Activated B cell treated with CpG ODN at 0.5 μM for 24 hours (primary cell): Measurements from ENCODE around the gene UBE2N. TPM values are rescaled to one million over a fixed set of nuclear protein-coding genes. Genes with fewer than 3 reads are reported as not detected.
A peak's percentile ranks its signal among the peaks of the same experiment; 100 is the strongest.

Experiments used
- ATAC-seq: fragments of 200-7000 bp; cut with Tn5 transposase; one replicate; pipeline ENCODE4 v1.10.0; 2021; ENCODE audit warnings: low read depth, mild to moderate bottlenecking, moderate library complexity
- CTCF ChIA-PET: fragments of 350-600 bp; sonication (Branson Sonifier 250); formaldehyde crosslinking; loops from one replicate; lab custom pipeline; 2021; ENCODE audit warnings: antibody characterized with exemption; lab: Charles Lee
- POLR2A ChIA-PET: fragments of 350-600 bp; sonication (Branson Sonifier 250); formaldehyde crosslinking; loops from one replicate; lab custom pipeline; 2021; ENCODE audit warnings: antibody characterized with exemption; lab: Charles Lee
- DNase-seq: peaks from one replicate; pipeline ENCODE4 v3.0.0; 2022
- H3K27ac Mint-ChIP-seq: one replicate; pipeline ENCODE4 v1.8.0; 2020; ENCODE audit warnings: mixed read lengths
- H3K27me3 Mint-ChIP-seq: one replicate; pipeline ENCODE4 v1.8.0; 2021; ENCODE audit warnings: mixed read lengths
- H3K36me3 Mint-ChIP-seq: one replicate; pipeline ENCODE4 v1.8.0; 2021; ENCODE audit warnings: low read depth, mixed read lengths
- H3K4me1 Mint-ChIP-seq: one replicate; pipeline ENCODE4 v1.8.0; 2021; ENCODE audit warnings: mixed read lengths
- H3K4me3 Mint-ChIP-seq: one replicate; pipeline ENCODE4 v1.8.0; 2020; ENCODE audit warnings: mild to moderate bottlenecking, mixed read lengths
- H3K9me3 Mint-ChIP-seq: one replicate; pipeline ENCODE4 v1.8.0; 2020; ENCODE audit warnings: mixed read lengths
- intact Hi-C: fragments of 100-400 bp; cut with micrococcal nuclease; formaldehyde crosslinking; loops from one replicate; pipeline ENCODE4 v1.15.1; 2024
- total RNA-seq: library from RNA; stranded (reverse); gene quantifications from 2 replicates; pipeline ENCODE4 v1.2.3, GENCODE V29; 2022
- TF ChIP-seq, protein P1 (sequence below): fragments of 200-600 bp; IDR thresholded peaks from one replicate; pipeline ENCODE4 v1.8.0; 2022; ENCODE audit warnings: antibody characterized with exemption, mild to moderate bottlenecking

Gene UBE2N, protein sequence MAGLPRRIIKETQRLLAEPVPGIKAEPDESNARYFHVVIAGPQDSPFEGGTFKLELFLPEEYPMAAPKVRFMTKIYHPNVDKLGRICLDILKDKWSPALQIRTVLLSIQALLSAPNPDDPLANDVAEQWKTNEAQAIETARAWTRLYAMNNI
- 152 and 163 TPM in 2 replicates for total RNA-seq

DNA sequence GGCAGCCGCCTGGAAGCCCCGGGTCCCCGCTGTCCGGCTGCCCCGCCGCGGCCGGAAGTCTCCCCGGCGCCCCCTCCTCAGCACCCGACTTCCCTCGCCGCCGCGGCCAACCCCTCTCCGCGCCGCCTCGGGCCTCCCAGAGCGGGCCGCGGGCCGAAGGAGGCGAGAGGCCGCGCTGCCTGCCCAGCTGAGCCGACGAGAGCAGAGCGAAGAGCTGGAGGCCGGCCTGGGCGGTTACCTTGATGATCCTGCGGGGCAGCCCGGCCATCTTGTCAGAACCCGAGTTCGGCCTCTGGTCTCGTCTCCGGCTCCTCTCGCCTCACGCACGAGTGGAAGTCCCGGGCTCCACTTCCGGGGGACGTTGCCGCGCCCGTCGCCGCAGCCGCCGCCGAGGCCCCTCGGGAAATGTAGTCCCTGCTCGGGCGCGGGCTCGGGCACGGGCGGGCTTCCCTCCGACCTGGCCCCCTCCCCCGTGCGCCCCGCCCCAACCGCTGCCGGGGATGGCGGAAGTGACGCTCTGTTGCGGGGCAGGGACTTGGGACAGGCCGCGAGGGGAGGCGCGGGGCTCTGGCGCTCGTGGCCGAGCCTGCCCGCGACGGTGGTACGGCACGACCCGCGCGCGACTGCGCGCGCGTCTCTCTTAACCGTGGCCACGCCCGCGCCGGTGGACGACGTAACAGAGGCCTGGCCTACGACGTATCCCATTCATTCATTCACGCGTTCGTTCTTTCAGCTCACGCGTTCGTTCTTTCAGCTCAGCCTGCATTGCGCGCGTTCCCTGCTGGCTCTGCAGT lies at the start of gene UBE2N:
Gene UBE2N, minus strand, starts transcription at position 331 of the 794 bp plus-strand sequence. Its CDS starts 63 bp downstream, at position 268.
- Mint-ChIP-seq H3K9me3 (no peaks in the 10 kb centered on the region), H3K27ac (peak within 1 kb of the TSS; percentile 96), H3K4me3 (peak within 1 kb of the TSS; percentile 96), H3K27me3 (no peaks in the 10 kb centered on the region), H3K36me3 (peaks cover 8% of the 10 kb centered on the region), H3K4me1 (peaks cover 56% of the 10 kb centered on the region)
- ChIA-PET CTCF (interaction anchor here (1.0 to 1.1 kb wide), 4 partner anchors 17 to 659 kb away, joined by 3 to 5 read pairs (median 4); no protein-coding TSS in a partner anchor), POLR2A (interaction anchor here (0.5 to 3.2 kb wide), 9 partner anchors 11 to 1328 kb away, joined by 3 to 32 read pairs (median 4); partner anchors contain the start of genes CRADD, EEA1 and MRPL42)
- intact Hi-C loops: loop anchor here (1.0 to 10.0 kb wide), 9 partner anchors 16 to 1775 kb away; partner anchors contain the start of genes BTG1, CRADD, EEA1 and FGD6
- TF ChIP-seq, protein P1, sequence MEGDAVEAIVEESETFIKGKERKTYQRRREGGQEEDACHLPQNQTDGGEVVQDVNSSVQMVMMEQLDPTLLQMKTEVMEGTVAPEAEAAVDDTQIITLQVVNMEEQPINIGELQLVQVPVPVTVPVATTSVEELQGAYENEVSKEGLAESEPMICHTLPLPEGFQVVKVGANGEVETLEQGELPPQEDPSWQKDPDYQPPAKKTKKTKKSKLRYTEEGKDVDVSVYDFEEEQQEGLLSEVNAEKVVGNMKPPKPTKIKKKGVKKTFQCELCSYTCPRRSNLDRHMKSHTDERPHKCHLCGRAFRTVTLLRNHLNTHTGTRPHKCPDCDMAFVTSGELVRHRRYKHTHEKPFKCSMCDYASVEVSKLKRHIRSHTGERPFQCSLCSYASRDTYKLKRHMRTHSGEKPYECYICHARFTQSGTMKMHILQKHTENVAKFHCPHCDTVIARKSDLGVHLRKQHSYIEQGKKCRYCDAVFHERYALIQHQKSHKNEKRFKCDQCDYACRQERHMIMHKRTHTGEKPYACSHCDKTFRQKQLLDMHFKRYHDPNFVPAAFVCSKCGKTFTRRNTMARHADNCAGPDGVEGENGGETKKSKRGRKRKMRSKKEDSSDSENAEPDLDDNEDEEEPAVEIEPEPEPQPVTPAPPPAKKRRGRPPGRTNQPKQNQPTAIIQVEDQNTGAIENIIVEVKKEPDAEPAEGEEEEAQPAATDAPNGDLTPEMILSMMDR: no peak
- DNase-seq: peak; percentile 99
- ATAC-seq: peak; percentile 84

DNA sequence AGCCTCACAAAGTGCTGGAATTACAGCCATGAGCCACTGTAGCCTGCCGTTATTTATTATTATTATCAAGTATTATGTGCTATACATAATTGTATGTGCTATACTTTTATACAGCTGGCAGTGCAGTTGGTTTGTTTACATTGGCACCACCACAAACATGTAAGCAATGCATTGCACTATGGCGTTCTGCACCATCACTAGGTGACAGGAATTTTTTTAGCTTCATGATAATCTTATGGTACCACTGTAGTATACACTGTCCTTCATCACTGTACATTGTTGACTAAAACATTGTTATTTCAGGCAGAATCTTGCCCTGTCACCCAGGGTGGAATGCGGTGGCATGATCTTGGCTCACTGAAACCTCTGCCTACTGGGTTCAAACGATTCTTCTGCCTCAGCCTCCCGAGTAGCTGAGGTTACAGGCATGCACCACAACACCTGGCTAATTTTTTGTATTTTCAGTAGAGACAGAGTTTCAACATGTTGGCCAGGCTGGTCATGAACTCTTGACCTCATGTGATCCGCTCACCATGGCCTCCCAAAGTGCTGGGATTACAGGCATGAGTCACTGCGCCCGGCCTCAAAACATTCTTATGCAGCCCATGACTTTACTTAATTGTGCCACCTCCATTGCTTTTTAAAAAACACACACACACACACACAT lies 42.7 kb upstream of the UBE2N start:
- POLR2A ChIA-PET: no interaction called here
- Mint-ChIP-seq H3K9me3 (no peaks in the 10 kb centered on the region), H3K36me3 (peaks cover 44% of the 10 kb centered on the region), H3K27ac (no peak overlapping the region), H3K4me3 (no peak overlapping the region), H3K27me3 (no peaks in the 10 kb centered on the region), H3K4me1 (no peaks in the 10 kb centered on the region)
- intact Hi-C loops: no loop called here
- TF ChIP-seq, protein P1: no peak
- CTCF ChIA-PET: interaction anchor here (1.5 to 1.6 kb wide), 2 partner anchors 18 to 618 kb away, joined by 7 to 10 read pairs; no protein-coding TSS in a partner anchor
- ATAC-seq (no peak), DNase-seq (no peak)

DNA sequence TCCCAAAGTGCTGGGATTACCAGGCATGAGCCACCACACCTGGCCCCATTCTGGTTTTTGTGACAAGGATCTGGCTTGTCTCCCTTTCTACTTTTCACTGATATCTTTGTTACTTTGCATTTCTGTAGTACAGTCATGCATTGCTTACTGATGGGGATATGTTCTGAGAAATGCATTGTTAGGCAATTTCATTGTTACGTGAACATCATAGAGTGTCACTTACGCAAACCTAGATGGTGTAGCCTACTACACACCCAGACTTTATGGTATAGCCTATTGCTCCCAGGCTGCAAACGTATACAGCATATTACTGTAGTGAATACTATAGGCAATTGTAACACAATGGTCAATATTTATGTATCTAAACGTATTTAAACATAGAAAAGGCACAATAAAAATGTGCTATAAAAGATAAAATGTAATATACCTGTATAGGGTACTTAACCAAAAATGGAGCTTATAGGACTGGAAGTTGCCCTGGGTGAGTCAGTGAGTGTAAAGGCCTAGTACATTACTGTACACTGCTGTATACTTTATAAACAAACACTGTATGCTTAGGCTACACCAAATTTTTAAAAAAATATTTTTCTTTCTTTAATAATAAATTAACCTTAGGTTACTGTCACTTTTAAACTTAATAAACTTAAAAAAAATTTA lies 41.5 kb upstream of the UBE2N start:
- no peak for ATAC-seq
- POLR2A ChIA-PET: no interaction called here
- no peak overlapping the region for H3K27ac Mint-ChIP-seq

DNA sequence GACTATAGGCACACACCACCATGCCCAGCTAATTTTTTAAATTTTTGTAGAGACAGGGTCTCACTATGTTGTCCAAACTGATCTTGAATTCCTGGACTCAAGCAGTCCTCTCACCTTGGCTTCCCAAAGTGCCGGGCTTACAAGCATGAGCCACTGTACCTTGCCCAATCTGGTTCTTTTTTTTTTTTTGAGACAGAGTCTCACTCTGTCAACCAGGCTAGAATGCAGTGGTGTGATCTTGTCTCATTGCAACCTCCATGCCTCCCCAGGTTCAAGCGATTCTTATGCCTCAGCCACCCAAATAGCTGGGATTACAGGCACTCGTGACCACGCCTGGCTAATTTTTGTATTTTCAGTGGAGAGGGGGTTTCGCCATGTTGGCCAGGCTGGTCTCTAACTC lies 41.0 kb upstream of the UBE2N start:
- no peak for DNase-seq
- ChIA-PET POLR2A (no interaction called here), CTCF (interaction anchor here (1.5 kb wide), 1 partner anchor 20 kb away, joined by 8 read pairs; no protein-coding TSS in a partner anchor)
- Mint-ChIP-seq H3K27ac (no peak overlapping the region), H3K4me1 (no peaks in the 10 kb centered on the region), H3K9me3 (no peaks in the 10 kb centered on the region), H3K4me3 (no peak overlapping the region), H3K36me3 (peaks cover 48% of the 10 kb centered on the region), H3K27me3 (no peaks in the 10 kb centered on the region)
- no peak for ATAC-seq
- intact Hi-C loops: no loop called here
- TF ChIP-seq, protein P1: no peak

More for the DNA sequence above, 41.5 kb upstream of the UBE2N start:
- no peaks in the 10 kb centered on the region for H3K4me1 Mint-ChIP-seq
- no peak for DNase-seq
- TF ChIP-seq, protein P1: no peak
- intact Hi-C loops: no loop called here
- H3K9me3 Mint-ChIP-seq: no peaks in the 10 kb centered on the region
- CTCF ChIA-PET: interaction anchor here (1.5 to 1.6 kb wide), 2 partner anchors 20 to 619 kb away, joined by 7 to 10 read pairs; no protein-coding TSS in a partner anchor
- H3K36me3 Mint-ChIP-seq: peaks cover 45% of the 10 kb centered on the region
- H3K4me3 Mint-ChIP-seq: no peak overlapping the region
- H3K27me3 Mint-ChIP-seq: no peaks in the 10 kb centered on the region
